Measurements from ENCODE around the gene TTC21B.

TTC21B gene

GRCh38 chr2:165953655-165954606 is at the start of gene TTC21B (continued):
- peak; percentile 68; the same call in 1 of the 2 replicates for TF ChIP-seq KLF10 (tag by site-specific recombination; IDR thresholded peaks at IDR 0.05)
- TF ChIP-seq ZNF785 (tag by site-specific recombination; IDR thresholded peaks at IDR 0.05), result 0 out of 2 replicates have a peak, but pooled peaks have one; percentile 32
- TF ChIP-seq RBAK (tag by site-specific recombination; IDR thresholded peaks at IDR 0.05), result no peak
- no peak for TF ChIP-seq ZNF571 (tag by site-specific recombination; IDR thresholded peaks at IDR 0.05)
- no peak for TF ChIP-seq BCL11B (tag by site-specific recombination; IDR thresholded peaks at IDR 0.05; ENCODE audit: low read depth)
- TF ChIP-seq, protein P1, sequence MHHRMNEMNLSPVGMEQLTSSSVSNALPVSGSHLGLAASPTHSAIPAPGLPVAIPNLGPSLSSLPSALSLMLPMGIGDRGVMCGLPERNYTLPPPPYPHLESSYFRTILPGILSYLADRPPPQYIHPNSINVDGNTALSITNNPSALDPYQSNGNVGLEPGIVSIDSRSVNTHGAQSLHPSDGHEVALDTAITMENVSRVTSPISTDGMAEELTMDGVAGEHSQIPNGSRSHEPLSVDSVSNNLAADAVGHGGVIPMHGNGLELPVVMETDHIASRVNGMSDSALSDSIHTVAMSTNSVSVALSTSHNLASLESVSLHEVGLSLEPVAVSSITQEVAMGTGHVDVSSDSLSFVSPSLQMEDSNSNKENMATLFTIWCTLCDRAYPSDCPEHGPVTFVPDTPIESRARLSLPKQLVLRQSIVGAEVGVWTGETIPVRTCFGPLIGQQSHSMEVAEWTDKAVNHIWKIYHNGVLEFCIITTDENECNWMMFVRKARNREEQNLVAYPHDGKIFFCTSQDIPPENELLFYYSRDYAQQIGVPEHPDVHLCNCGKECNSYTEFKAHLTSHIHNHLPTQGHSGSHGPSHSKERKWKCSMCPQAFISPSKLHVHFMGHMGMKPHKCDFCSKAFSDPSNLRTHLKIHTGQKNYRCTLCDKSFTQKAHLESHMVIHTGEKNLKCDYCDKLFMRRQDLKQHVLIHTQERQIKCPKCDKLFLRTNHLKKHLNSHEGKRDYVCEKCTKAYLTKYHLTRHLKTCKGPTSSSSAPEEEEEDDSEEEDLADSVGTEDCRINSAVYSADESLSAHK (tag by site-specific recombination; IDR thresholded peaks at IDR 0.05), result peak; percentile 41; the same call in 1 of the 2 replicates
- no peak for TF ChIP-seq ZNF548 (tag by site-specific recombination; IDR thresholded peaks at IDR 0.05)
- TF ChIP-seq ZNF10 (tag by site-specific recombination; IDR thresholded peaks at IDR 0.05), result no peak
- TF ChIP-seq GLIS1 (tag by site-specific recombination; IDR thresholded peaks at IDR 0.05), result peak; percentile 86
- TF ChIP-seq FEZF1 (tag by site-specific recombination; IDR thresholded peaks at IDR 0.05), result peak; percentile 90
- TF ChIP-seq SP3 (tag by site-specific recombination; IDR thresholded peaks at IDR 0.05), result peak; percentile 83
- peak; percentile 65 for TF ChIP-seq ZNF121 (tag by site-specific recombination; IDR thresholded peaks at IDR 0.05)
- TF ChIP-seq ZNF248 (tag by site-specific recombination; IDR thresholded peaks at IDR 0.05), result no peak
- TF ChIP-seq ZNF221 (tag by site-specific recombination; IDR thresholded peaks at IDR 0.05; ENCODE audit: borderline replicate concordance), result no peak
- TF ChIP-seq ZNF175 (tag by site-specific recombination; IDR thresholded peaks at IDR 0.05), result no peak
- TF ChIP-seq ZNF266 (tag by site-specific recombination; IDR thresholded peaks at IDR 0.05; ENCODE audit: low read depth), result no peak
- TF ChIP-seq ZBTB49 (tag by site-specific recombination; IDR thresholded peaks at IDR 0.05; ENCODE audit: low read depth), result no peak
- TF ChIP-seq GLI4 (tag by site-specific recombination; IDR thresholded peaks at IDR 0.05), result no peak; the same call in 1 of the 2 replicates
- 0 out of 2 replicates have a peak, but pooled peaks have one; percentile 36 for TF ChIP-seq ZNF391 (tag by site-specific recombination; IDR thresholded peaks at IDR 0.05; ENCODE audit: borderline replicate concordance, low read depth)
- TF ChIP-seq TCF7L2 (IDR thresholded peaks at IDR 0.05; ENCODE audit: borderline replicate concordance, low read depth, low read length), result no peak
- TF ChIP-seq ZNF211 (tag by site-specific recombination; IDR thresholded peaks at IDR 0.05; ENCODE audit: low read depth), result no peak
- TF ChIP-seq, protein P2, sequence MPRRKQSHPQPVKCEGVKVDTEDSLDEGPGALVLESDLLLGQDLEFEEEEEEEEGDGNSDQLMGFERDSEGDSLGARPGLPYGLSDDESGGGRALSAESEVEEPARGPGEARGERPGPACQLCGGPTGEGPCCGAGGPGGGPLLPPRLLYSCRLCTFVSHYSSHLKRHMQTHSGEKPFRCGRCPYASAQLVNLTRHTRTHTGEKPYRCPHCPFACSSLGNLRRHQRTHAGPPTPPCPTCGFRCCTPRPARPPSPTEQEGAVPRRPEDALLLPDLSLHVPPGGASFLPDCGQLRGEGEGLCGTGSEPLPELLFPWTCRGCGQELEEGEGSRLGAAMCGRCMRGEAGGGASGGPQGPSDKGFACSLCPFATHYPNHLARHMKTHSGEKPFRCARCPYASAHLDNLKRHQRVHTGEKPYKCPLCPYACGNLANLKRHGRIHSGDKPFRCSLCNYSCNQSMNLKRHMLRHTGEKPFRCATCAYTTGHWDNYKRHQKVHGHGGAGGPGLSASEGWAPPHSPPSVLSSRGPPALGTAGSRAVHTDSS (tag by site-specific recombination; IDR thresholded peaks at IDR 0.05), result no peak
- no peak for TF ChIP-seq ZNF521 (tag by site-specific recombination; IDR thresholded peaks at IDR 0.05)
- TF ChIP-seq KLF7 (tag by site-specific recombination; IDR thresholded peaks at IDR 0.05; ENCODE audit: borderline replicate concordance), result peak; percentile 70; the same call in 1 of the 2 replicates
- TF ChIP-seq SCRT1 (tag by site-specific recombination; IDR thresholded peaks at IDR 0.05; ENCODE audit: borderline replicate concordance), result no peak
- TF ChIP-seq PRDM10 (tag by site-specific recombination; IDR thresholded peaks at IDR 0.05), result peak; percentile 91
- TF ChIP-seq ZNF501 (tag by site-specific recombination; IDR thresholded peaks at IDR 0.05), result peak; percentile 98
- TF ChIP-seq ZNF677 (tag by site-specific recombination; IDR thresholded peaks at IDR 0.05), result no peak
- no peak for TF ChIP-seq ZNF529 (tag by site-specific recombination; IDR thresholded peaks at IDR 0.05; ENCODE audit: insufficient replicate concordance)
- TF ChIP-seq ZBTB20 (tag by site-specific recombination; IDR thresholded peaks at IDR 0.05), result peak; percentile 86
